ENCODE data around the gene SMIM24.

The SMIM24 gene

DNA sequence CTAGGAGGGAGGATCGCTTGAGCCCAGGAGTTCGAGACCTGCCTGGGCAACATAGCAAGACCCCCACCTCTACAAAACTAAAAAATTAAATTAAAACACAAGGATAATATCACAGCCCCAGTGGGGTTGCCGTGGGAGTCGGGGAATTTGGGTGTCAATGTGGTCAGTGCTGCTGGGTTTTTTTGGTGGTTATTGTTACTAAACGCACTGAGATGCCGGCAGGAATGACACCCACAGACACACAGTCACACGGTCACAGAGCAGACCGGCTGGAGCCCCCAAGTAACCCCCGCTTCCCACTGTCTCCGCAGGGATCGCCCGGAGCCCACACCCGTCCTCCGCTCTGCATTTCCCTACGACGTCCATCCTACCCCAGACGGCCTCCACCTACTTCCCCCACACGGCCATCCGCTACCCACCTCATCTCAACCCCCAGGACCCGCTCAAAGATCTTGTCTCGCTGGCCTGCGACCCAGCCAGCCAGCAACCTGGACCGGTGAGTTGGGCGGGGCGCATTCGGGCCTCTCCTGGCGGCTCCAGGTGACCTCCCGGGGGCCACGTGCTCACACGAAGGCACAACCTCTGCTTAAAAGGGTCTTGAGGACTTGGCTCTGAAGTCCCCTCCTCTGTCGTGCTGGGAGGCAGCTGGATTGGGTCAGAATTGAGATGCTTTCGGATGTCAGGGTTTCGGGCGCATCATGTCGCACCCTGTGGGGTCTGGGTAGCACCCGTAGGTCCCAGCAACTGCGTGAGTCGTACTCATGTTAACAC is 28.0 kb downstream of the SMIM24 start:
- Histone ChIP-seq H3K36me3 (ENCODE audit: low read length) (no peaks in the 10 kb centered on the region), H3K4me3 (ENCODE audit: insufficient read depth, low read length, poor library complexity, severe bottlenecking) (no peak overlapping the region), H3K27me3 (ENCODE audit: low read length) (no peaks in the 10 kb centered on the region), H3K79me2 (ENCODE audit: insufficient read depth, low read length) (no peaks in the 10 kb centered on the region), H3K9me2 (replicated peaks; ENCODE audit: insufficient read depth, low read length) (no peaks in the 10 kb centered on the region), H3K4me2 (ENCODE audit: low read depth, low read length, poor library complexity, severe bottlenecking) (no peak overlapping the region), H2AFZ (ENCODE audit: low read depth, low read length, severe bottlenecking) (no peak overlapping the region), H3K27ac (ENCODE audit: low read depth, low read length) (no peak overlapping the region), H3F3A (ENCODE audit: insufficient read depth) (no peaks in the 10 kb centered on the region), H3K9me3 (ENCODE audit: insufficient read depth, low read length) (no peaks in the 10 kb centered on the region), H4K20me1 (ENCODE audit: low read depth, low read length) (no peaks in the 10 kb centered on the region), H3K9ac (ENCODE audit: low read length) (no peak overlapping the region)
- TF ChIP-seq, protein P1, sequence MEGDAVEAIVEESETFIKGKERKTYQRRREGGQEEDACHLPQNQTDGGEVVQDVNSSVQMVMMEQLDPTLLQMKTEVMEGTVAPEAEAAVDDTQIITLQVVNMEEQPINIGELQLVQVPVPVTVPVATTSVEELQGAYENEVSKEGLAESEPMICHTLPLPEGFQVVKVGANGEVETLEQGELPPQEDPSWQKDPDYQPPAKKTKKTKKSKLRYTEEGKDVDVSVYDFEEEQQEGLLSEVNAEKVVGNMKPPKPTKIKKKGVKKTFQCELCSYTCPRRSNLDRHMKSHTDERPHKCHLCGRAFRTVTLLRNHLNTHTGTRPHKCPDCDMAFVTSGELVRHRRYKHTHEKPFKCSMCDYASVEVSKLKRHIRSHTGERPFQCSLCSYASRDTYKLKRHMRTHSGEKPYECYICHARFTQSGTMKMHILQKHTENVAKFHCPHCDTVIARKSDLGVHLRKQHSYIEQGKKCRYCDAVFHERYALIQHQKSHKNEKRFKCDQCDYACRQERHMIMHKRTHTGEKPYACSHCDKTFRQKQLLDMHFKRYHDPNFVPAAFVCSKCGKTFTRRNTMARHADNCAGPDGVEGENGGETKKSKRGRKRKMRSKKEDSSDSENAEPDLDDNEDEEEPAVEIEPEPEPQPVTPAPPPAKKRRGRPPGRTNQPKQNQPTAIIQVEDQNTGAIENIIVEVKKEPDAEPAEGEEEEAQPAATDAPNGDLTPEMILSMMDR (IDR thresholded peaks at IDR 0.05; ENCODE audit: insufficient read depth, low read length, poor library complexity, severe bottlenecking) = no peak
- TF ChIP-seq EZH2phosphoT487 (conservative IDR thresholded peaks at IDR 0.05; ENCODE audit: low read length) = no peak

DNA sequence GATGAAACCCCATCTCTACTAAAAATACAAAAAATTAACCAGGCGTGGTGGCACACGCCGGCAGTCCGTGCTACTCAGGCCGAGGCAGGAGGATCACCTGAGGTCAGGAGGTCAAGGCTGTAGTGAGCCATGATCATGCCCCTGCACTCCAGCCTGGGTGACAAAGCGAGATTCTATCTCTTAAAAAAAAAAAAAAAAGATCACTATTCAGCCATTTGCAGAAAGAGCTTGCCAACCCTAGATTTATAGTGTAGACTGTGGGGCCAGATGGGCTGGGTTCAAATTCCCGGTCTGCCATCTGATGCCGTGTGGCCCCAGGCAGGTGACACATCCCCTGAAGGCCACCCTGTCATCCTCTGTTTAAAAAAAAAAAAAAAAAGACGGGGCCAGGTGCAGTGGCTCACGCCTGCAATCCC is 28.9 kb downstream of the SMIM24 start:
- no peak for TF ChIP-seq EZH2phosphoT487 (conservative IDR thresholded peaks at IDR 0.05; ENCODE audit: low read length)
- TF ChIP-seq, protein P1 (IDR thresholded peaks at IDR 0.05; ENCODE audit: insufficient read depth, low read length, poor library complexity, severe bottlenecking) = no peak
- Histone ChIP-seq H3K9ac (ENCODE audit: low read length) (no peak overlapping the region), H3F3A (ENCODE audit: insufficient read depth) (no peaks in the 10 kb centered on the region), H2AFZ (ENCODE audit: low read depth, low read length, severe bottlenecking) (no peak overlapping the region), H3K4me2 (ENCODE audit: low read depth, low read length, poor library complexity, severe bottlenecking) (no peak overlapping the region), H3K9me2 (replicated peaks; ENCODE audit: insufficient read depth, low read length) (no peaks in the 10 kb centered on the region), H3K9me3 (ENCODE audit: insufficient read depth, low read length) (no peaks in the 10 kb centered on the region), H3K4me3 (ENCODE audit: insufficient read depth, low read length, poor library complexity, severe bottlenecking) (no peak overlapping the region), H3K27ac (ENCODE audit: low read depth, low read length) (no peak overlapping the region), H4K20me1 (ENCODE audit: low read depth, low read length) (no peaks in the 10 kb centered on the region), H3K36me3 (ENCODE audit: low read length) (no peaks in the 10 kb centered on the region), H3K27me3 (ENCODE audit: low read length) (no peaks in the 10 kb centered on the region), H3K79me2 (ENCODE audit: insufficient read depth, low read length) (no peaks in the 10 kb centered on the region)

DNA sequence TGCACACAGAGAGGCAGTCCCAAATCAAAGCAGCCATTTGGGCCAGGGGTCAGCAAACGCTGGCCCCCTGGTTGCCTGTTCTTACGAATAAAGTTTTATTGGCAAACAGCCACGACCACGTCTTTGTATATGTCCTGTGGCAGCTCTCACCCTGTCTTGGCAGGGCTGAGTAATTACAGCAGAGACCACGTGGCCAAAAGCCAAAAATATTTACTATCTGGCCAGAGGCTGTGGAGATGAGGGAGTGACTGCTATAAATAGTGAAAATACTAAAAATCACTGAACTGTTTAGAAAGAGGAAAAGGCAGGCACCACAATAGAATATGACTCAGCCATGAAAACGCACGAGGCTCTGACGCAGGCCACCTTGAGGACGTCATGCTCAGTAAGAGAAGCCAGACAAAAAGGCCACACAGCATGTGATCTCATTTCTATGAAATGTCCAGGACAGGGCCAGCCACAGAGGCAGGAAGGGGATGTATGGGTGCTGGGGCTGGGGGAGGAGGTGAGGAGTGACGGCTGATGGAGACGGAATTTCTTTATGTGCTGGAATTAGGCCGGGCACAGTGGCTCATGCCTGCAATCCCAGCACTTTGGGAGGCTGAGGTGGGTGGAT is 29.4 kb downstream of the SMIM24 start:
- no peaks in the 10 kb centered on the region for H3K27me3 ChIP-seq (ENCODE audit: low read length)
- no peaks in the 10 kb centered on the region for H3K9me3 ChIP-seq (ENCODE audit: insufficient read depth, low read length)
- H3K27ac ChIP-seq (ENCODE audit: low read depth, low read length) = no peak overlapping the region
- H3F3A ChIP-seq (ENCODE audit: insufficient read depth) = no peaks in the 10 kb centered on the region
- H2AFZ ChIP-seq (ENCODE audit: low read depth, low read length, severe bottlenecking) = no peak overlapping the region
- no peaks in the 10 kb centered on the region for H3K79me2 ChIP-seq (ENCODE audit: insufficient read depth, low read length)
- no peaks in the 10 kb centered on the region for H3K9me2 ChIP-seq (replicated peaks; ENCODE audit: insufficient read depth, low read length)
- no peak overlapping the region for H3K4me2 ChIP-seq (ENCODE audit: low read depth, low read length, poor library complexity, severe bottlenecking)
- H3K9ac ChIP-seq (ENCODE audit: low read length) = no peak overlapping the region
- no peak overlapping the region for H3K4me3 ChIP-seq (ENCODE audit: insufficient read depth, low read length, poor library complexity, severe bottlenecking)
- no peaks in the 10 kb centered on the region for H3K36me3 ChIP-seq (ENCODE audit: low read length)
- no peaks in the 10 kb centered on the region for H4K20me1 ChIP-seq (ENCODE audit: low read depth, low read length)
- TF ChIP-seq EZH2phosphoT487 (conservative IDR thresholded peaks at IDR 0.05; ENCODE audit: low read length) = no peak
- TF ChIP-seq, protein P1 (IDR thresholded peaks at IDR 0.05; ENCODE audit: insufficient read depth, low read length, poor library complexity, severe bottlenecking) = no peak

All from SU-DHL-6 (cell line).